Central memory CD8-positive, alpha-beta T cell (primary cell): Measurements from ENCODE around the gene SEPTIN10.

Experiments
- ATAC-seq: fragments of 150-1000 bp; cut with Tn5 transposase; replicated peaks from 2 replicates; pipeline ENCODE4 v1.10.0; 2022; ENCODE audit warnings: mild to moderate bottlenecking, moderate FRiP score, moderate number of reproducible peaks; ENCODE audit not compliant: poor library complexity, severe bottlenecking; ENCODE audit errors: extremely low read depth
- DNase-seq, 2 donors: peaks; one replicate each; pipeline ENCODE4 v3.0.0; 2021; ENCODE audit warnings: low spot score in 2 of 2
- H3K27ac Mint-ChIP-seq: one replicate; pipeline ENCODE4 v1.8.0; 2022; ENCODE audit warnings: low read depth, mild to moderate bottlenecking, moderate library complexity, mixed read lengths
- H3K27me3 Mint-ChIP-seq: one replicate; pipeline ENCODE4 v1.8.0; 2022; ENCODE audit warnings: mixed read lengths
- H3K36me3 Mint-ChIP-seq: one replicate; pipeline ENCODE4 v1.8.0; 2022; ENCODE audit warnings: mild to moderate bottlenecking, moderate library complexity, mixed read lengths; ENCODE audit not compliant: insufficient read depth
- H3K4me1 Mint-ChIP-seq: one replicate; pipeline ENCODE4 v1.8.0; 2022; ENCODE audit warnings: mixed read lengths
- H3K4me3 Mint-ChIP-seq: one replicate; pipeline ENCODE4 v1.8.0; 2022; ENCODE audit warnings: mild to moderate bottlenecking, moderate library complexity, mixed read lengths
- H3K9me3 Mint-ChIP-seq: one replicate; pipeline ENCODE4 v1.8.0; 2022; ENCODE audit warnings: mixed read lengths

SEPTIN10 gene

DNA sequence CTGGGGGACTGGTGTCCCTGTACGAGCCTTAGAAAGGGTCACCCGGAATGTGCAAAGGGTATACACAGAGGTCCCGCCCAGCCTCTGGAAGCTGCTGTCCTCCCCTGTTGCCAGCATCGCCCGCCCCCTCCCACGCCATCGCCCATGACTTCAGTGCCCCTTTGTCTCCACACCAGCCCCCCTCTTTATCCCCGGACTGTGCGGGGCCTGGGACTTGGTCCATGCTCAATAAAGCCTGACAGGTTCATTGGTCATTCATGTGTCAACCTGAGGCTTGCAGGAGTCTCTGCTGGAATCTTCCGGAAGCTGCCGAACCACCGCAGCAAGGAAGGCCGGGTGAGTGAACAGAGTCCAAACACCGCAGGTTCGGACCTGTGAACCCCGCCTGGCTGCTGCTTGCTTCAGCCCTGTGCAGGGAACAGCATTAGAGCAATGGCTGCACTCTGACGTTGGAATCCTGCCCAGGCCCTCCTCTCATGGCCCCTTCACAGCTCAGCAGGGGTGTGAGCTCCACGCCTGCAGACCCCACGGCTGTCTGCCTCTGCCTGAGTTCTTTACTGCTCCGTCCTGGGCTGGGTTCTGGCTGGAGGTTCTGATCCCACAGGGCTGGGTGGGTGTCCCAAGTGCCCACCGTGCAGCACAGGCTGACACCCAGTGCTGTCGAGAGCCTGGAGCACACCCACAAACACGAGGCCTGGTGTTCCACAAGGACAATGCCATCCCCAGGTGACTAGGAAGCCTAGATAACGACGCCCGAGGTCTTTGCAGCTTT, 96.5 kb downstream of the SEPTIN10 start:
- peaks cover 21% of the 10 kb centered on the region for H3K4me1 Mint-ChIP-seq
- H3K36me3 Mint-ChIP-seq: no peaks in the 10 kb centered on the region
- H3K27me3 Mint-ChIP-seq: peaks cover 8% of the 10 kb centered on the region
- H3K9me3 Mint-ChIP-seq: no peaks in the 10 kb centered on the region
- H3K4me3 Mint-ChIP-seq: no peak overlapping the region
- ATAC-seq: no peak
- H3K27ac Mint-ChIP-seq: no peak overlapping the region
- DNase-seq: no peak

DNA sequence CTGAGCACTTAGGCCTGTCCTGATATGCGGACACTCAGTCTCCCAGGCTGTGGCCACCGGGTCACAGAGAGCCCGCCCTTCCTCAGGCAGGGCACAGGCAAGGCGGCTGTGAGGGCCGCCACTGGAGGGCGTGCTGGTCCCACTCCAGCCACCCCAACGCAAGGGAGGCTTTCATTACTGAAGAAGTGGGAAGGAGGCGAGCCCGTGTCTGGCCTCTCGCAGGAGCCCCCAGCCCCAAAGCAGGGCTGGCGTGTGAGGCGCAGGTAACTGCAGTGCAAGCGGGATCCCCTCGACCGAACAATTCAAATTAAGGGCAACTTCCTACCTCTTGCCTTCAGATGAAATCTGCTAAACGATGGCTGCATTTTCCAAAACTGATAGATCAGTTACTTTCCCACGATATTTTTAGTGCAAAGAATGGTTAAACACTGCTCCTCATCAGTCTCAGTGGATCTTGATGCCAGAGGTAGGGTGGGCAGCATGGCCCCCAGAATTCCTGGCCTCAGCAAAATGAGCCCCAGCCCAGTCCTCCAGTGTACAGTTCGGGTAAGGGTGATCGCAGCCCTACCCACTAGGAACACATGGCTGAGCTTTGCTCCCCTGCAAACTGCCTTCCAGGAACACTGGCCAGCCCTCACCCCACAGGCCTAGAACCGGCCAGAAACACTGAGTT, 97.2 kb downstream of the SEPTIN10 start:
- H3K4me1 Mint-ChIP-seq: peaks cover 21% of the 10 kb centered on the region
- H3K4me3 Mint-ChIP-seq: no peak overlapping the region
- H3K27me3 Mint-ChIP-seq: peaks cover 8% of the 10 kb centered on the region
- ATAC-seq (no peak), DNase-seq (no peak)
- no peak overlapping the region for H3K27ac Mint-ChIP-seq
- no peaks in the 10 kb centered on the region for H3K9me3 Mint-ChIP-seq
- H3K36me3 Mint-ChIP-seq: no peaks in the 10 kb centered on the region

DNA sequence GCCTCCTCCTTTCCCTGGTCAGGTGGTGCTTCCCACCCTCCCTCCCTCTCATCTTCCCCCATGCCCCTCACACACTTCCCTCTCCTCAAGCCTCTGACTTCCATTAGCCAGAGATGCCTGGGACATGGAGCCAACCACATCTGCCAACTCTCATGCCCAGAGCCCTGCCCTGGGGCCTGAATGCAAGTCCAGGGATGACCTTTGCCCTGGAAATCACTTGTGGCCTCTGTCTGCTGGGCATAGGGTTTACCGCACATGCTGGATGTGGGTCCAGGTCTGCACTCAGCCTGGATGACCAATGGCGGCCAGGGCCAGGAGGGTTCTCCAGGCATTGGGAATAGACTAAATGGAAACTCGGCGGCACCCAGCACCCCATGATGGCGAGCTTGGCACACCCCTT, 98.9 kb downstream of the SEPTIN10 start:
- Mint-ChIP-seq H3K4me1 (peaks cover 21% of the 10 kb centered on the region), H3K27ac (no peak overlapping the region), H3K27me3 (peaks cover 8% of the 10 kb centered on the region), H3K4me3 (no peak overlapping the region), H3K36me3 (no peaks in the 10 kb centered on the region), H3K9me3 (no peaks in the 10 kb centered on the region)
- no peak for DNase-seq
- ATAC-seq: no peak

DNA sequence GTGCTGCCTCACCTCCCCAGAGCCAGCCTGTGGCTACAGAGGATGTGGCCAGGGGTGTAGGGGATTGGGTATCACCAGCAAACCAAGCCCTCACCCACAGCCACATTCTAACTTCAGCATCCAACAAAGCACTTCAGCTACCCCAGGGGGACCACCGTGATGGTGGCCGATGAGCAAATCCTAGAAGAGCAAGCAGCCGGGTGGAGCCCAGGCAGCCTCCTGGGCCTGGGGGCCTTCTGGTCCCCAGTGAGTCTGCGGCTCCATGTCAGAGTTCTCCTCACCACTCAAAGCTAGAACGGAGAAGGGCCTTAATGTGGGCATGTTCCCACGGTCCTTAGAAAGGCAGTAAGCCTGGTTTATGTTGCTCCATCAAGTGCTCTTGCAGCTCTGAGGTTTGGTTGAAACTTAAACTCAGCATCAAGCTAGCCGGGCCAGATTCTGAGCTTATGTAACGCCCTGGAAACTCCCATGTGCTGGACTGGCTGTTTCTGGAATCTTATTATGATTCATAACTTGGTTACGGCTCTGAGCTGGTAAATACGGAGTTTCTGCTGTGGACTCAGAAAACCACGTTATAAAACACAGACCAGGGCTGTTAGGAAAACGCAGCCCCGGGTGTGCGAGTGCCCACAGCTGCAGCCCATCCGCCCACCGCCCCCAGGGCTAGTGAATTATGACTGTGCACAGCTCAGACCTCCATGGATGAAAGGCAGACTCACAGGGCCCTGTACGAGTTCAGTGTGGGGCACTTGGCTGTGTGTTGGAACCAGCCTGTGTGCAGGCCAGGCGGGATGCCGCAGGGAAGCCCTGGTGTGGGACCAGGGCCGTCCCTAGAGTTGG, 99.8 kb downstream of the SEPTIN10 start:
- H3K27ac Mint-ChIP-seq: no peak overlapping the region
- ATAC-seq: peak; percentile 63
- peaks cover 8% of the 10 kb centered on the region for H3K27me3 Mint-ChIP-seq
- H3K9me3 Mint-ChIP-seq: no peaks in the 10 kb centered on the region
- DNase-seq: no peak
- peaks cover 21% of the 10 kb centered on the region for H3K4me1 Mint-ChIP-seq
- H3K36me3 Mint-ChIP-seq: no peaks in the 10 kb centered on the region
- H3K4me3 Mint-ChIP-seq: no peak overlapping the region

DNA sequence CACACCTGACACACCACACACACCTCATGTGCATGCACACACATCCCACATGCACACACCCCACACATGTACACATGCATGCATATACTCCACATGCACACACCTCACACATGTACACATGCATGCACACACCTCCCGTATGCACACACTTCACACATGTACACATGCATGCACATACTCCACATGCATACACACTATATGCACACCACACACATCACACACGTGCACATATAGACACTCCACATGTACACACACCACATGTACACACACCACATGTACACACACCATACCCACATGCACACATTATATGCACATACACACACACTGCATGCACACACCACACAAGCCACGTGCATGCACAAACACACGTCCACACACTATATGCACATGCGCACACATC, 100.5 kb downstream of the SEPTIN10 start:
- ATAC-seq: no peak
- peaks cover 8% of the 10 kb centered on the region for H3K27me3 Mint-ChIP-seq
- H3K36me3 Mint-ChIP-seq: peaks cover under 1% of the 10 kb centered on the region
- DNase-seq: no peak
- H3K4me3 Mint-ChIP-seq: no peak overlapping the region
- peaks cover 21% of the 10 kb centered on the region for H3K4me1 Mint-ChIP-seq
- no peaks in the 10 kb centered on the region for H3K9me3 Mint-ChIP-seq
- no peak overlapping the region for H3K27ac Mint-ChIP-seq

DNA sequence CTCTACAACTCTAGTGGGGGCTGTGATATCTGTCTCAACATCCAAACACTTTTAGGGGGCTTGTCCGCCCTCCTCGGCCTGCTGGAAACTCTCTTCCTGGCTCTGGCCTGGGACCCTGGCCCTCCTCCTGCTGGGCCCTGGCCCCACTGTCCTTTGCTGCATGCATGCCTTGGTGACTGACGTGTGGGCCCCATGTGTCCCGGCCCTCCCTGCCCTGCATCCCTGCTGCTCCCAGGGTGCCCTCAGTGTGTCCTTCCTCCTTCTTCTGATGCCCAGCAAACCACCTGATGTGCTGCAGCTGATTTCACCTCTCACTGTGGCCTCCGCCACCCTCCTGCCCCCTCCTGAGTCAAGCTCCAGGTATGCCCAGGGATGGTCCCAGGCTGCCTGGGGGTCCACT, 101.7 kb downstream of the SEPTIN10 start:
- H3K9me3 Mint-ChIP-seq: no peaks in the 10 kb centered on the region
- ATAC-seq: no peak
- peaks cover 8% of the 10 kb centered on the region for H3K27me3 Mint-ChIP-seq
- H3K36me3 Mint-ChIP-seq: peaks cover 2% of the 10 kb centered on the region
- DNase-seq: no peak
- peaks cover 21% of the 10 kb centered on the region for H3K4me1 Mint-ChIP-seq
- H3K27ac Mint-ChIP-seq: no peak overlapping the region
- no peak overlapping the region for H3K4me3 Mint-ChIP-seq

DNA sequence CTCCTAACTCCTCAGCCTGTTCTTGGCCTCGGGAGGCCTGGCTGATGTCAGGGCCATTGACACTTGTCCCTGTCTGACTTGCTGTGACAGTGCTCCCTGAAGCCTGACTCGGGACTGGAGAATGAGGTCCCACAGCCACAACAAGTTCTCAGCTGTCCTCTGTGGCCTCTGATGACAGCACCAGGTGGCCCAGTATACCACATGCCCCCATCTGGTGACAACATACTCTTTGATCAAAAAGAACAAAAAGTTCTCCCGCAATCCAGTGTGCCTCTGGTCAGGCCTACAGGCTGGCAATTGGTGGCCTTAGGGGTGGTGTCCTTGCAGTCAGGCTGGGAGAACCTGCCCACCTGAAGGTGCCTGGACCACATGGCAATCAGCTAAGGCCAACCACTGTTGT, 102.6 kb downstream of the SEPTIN10 start:
- Mint-ChIP-seq H3K36me3 (peaks cover 2% of the 10 kb centered on the region), H3K4me1 (peaks cover 21% of the 10 kb centered on the region), H3K9me3 (no peaks in the 10 kb centered on the region), H3K4me3 (no peak overlapping the region), H3K27ac (no peak overlapping the region), H3K27me3 (peaks cover 8% of the 10 kb centered on the region)
- ATAC-seq: no peak
- DNase-seq: no peak

DNA sequence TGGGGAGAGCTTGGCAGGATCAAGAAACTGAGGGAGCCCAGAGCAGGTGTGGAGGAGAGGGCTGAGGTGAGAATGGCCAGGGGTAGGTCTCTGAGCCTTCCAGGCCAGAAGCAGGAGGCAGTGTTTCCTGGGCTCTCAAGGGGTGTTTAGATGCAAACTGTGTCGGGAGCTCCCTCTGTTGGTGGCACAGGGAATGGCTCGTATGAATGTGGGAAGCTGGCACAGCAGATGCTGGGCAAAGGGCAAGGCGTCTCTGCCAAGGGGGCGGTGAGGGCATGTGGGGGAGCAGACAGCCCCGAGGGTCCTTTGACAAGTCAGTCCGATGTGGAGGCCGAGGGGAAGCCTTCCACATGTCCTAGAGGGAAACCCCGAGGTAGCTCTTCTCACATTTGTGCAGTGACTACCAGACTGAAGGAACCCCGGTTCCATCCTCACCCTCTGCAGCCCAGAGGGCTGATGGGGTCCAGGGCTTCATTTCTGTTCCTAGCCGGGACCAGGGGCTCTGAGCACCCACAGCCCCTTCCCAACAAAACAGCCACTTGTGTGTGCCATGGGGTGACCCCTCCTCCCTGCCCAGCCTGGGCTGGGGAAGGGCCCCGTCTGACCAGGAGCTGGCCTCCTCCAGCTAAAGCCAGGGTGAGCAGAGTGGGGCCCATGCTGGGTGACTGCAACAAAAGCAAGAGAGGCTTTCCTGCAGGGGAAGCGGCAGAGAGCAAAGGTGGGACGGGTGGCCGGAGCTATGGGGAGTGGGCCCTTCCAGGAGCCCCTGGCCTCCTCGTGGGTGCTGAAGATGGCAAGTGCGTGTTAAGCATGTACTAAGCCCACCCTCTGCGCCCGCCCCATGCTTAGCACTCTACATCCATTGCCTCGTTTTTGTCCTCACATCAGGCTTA, 103.4 kb downstream of the SEPTIN10 start:
- no peak for ATAC-seq
- Mint-ChIP-seq H3K4me3 (no peak overlapping the region), H3K27me3 (peaks cover 8% of the 10 kb centered on the region), H3K9me3 (no peaks in the 10 kb centered on the region), H3K27ac (no peak overlapping the region), H3K36me3 (peaks cover 5% of the 10 kb centered on the region), H3K4me1 (peaks cover 21% of the 10 kb centered on the region)
- peak; percentile 53 to 64 for DNase-seq

DNA sequence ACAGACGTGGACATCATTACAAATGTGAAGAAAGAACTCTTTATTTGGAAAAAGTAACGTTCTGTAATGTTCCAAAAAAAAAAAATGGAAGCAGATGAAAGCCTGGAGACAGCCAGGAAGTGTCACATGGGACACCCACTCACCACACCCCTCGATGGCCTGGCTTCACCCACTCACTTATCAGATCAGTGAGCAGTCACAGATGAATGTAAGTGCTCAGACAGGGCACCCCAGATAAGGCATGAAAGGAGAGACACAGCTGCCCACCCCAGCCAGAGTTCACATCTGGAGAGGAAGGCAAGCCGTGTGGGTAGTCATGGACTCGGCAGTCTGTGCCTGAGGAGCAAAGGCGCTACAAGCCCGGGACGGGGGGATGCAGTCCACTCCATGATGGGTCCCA, 105.2 kb downstream of the SEPTIN10 start:
- Mint-ChIP-seq H3K9me3 (no peaks in the 10 kb centered on the region), H3K4me1 (peaks cover 6% of the 10 kb centered on the region), H3K4me3 (no peak overlapping the region), H3K36me3 (peaks cover 5% of the 10 kb centered on the region), H3K27ac (no peak overlapping the region), H3K27me3 (no peaks in the 10 kb centered on the region)
- DNase-seq (no peak), ATAC-seq (no peak)

DNA sequence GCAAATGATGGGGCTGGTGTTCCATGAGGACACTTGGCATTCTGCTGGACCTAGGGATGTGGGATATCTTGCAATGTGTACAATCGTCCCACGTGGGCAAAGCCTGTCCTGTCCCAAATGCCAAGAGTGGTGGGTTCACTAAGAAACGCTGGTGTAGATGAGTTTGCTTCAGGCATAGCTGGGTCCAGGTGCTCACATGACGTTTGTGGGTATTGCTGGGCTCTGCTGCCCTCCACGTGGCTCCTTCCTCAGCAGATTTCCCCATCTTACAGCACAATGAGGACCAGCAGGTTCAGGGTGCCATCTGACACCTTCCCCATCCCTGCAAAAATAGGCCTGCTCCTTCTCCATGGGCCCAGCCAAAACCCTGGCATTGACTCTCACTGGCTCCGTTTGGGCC, 105.9 kb downstream of the SEPTIN10 start:
- Mint-ChIP-seq H3K27ac (no peak overlapping the region), H3K4me3 (no peak overlapping the region), H3K36me3 (peaks cover 5% of the 10 kb centered on the region), H3K9me3 (no peaks in the 10 kb centered on the region), H3K27me3 (no peaks in the 10 kb centered on the region), H3K4me1 (no peaks in the 10 kb centered on the region)
- DNase-seq (no peak), ATAC-seq (no peak)

DNA sequence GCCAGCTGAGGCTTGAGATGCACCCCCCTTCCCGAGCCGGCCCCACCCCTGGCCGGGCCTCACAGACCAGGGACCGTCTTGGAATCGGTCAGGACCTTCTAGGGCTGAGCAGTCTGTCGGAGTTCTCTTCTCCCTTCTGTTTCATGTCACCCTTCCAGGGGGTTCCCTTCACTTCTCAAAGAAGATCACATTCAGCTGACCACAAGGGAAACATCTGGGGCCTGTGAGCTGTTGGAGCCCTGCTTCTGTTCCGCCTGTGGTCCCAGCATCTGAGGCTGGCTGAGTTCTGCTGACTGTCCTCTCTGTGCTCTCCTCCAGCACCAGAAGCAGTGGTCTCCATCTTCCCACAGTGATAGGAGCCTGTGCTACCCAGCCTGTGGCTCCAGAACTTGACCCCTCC, 106.5 kb downstream of the SEPTIN10 start:
- DNase-seq (no peak), ATAC-seq (no peak)
- Mint-ChIP-seq H3K27me3 (no peaks in the 10 kb centered on the region), H3K4me1 (no peaks in the 10 kb centered on the region), H3K36me3 (peaks cover 5% of the 10 kb centered on the region), H3K27ac (no peak overlapping the region), H3K9me3 (no peaks in the 10 kb centered on the region), H3K4me3 (no peak overlapping the region)

DNA sequence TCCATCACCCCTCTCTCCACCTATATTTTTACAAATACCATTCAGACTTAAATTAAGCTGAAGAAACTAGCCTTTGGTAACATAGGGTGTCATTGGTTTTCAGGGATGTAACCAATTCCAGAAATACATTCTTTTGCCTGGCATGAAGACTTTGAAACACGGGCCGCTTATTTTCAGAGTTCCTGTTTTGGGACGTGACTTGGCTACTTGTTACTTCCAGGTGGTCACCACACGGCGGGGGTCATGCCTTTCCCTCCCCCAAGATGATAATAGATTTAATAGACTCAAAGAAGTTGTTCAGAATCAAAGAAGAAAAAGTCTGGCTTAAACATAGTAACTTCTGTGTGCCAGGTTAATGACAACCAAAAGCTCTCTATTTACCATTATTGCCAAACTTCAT, 110.6 kb downstream of the SEPTIN10 start:
- peaks cover 4% of the 10 kb centered on the region for H3K36me3 Mint-ChIP-seq
- ATAC-seq (no peak), DNase-seq (no peak)
- H3K27ac Mint-ChIP-seq: no peak overlapping the region
- H3K9me3 Mint-ChIP-seq: no peaks in the 10 kb centered on the region
- H3K27me3 Mint-ChIP-seq: no peaks in the 10 kb centered on the region
- no peak overlapping the region for H3K4me3 Mint-ChIP-seq
- no peaks in the 10 kb centered on the region for H3K4me1 Mint-ChIP-seq
